Stomach (tissue), 4 donors: ENCODE measurements around the gene FCHSD2.

Source experiments
- CTCF ChIP-seq, 7 experiments: fragments of 450-650 bp in 4 of 7; fragments of 200-600 bp in 3 of 7; sonication (generic) in 3 of 7; IDR thresholded peaks; one replicate each; pipeline ENCODE4 v1.5.1; 2016 to 2019; ENCODE audit warnings: antibody characterized with exemption in 7 of 7, control low read depth in 2 of 7, mild to moderate bottlenecking in 1 of 7
- POLR2A ChIP-seq, 4 donors: fragments of 450-650 bp; IDR thresholded peaks; one replicate each; pipeline ENCODE4 v1.6.1; 2016; ENCODE audit warnings: antibody characterized with exemption in 4 of 4, control low read depth in 2 of 4, mild to moderate bottlenecking in 1 of 4, moderate library complexity in 1 of 4

- no peak for TF ChIP-seq CTCF (IDR thresholded peaks at IDR 0.05)
- TF ChIP-seq POLR2A (IDR thresholded peaks at IDR 0.05) = no peak
Observed at GRCh38 chr11:72860592-72860991, 281.5 kb downstream of the FCHSD2 start.
